ENCODE data around the gene VIPR2.

DNA sequence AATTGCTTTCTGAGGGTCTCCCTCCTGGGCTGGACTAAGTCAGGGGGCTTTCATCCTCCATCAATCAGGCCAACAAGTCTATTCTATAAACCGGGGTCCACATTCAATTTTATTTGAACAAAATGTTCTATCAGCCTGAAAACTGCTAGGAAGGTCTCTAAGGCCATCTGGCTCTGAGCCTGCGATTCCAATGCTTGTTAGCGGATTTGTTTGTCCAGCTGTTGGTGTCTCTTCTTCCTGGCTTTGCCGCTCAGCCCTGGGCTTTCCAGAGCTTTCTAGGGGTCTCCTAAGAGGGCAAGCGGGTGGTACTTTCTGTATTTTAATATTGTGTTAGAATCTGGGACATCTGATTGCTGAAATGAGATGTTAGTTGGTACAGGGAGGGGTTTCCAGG is 136.7 kb downstream of the VIPR2 start:
- TF ChIP-seq EP300 (IDR thresholded peaks at IDR 0.05): no peak
- TF ChIP-seq, protein P1, sequence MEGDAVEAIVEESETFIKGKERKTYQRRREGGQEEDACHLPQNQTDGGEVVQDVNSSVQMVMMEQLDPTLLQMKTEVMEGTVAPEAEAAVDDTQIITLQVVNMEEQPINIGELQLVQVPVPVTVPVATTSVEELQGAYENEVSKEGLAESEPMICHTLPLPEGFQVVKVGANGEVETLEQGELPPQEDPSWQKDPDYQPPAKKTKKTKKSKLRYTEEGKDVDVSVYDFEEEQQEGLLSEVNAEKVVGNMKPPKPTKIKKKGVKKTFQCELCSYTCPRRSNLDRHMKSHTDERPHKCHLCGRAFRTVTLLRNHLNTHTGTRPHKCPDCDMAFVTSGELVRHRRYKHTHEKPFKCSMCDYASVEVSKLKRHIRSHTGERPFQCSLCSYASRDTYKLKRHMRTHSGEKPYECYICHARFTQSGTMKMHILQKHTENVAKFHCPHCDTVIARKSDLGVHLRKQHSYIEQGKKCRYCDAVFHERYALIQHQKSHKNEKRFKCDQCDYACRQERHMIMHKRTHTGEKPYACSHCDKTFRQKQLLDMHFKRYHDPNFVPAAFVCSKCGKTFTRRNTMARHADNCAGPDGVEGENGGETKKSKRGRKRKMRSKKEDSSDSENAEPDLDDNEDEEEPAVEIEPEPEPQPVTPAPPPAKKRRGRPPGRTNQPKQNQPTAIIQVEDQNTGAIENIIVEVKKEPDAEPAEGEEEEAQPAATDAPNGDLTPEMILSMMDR (IDR thresholded peaks at IDR 0.05): no peak
- TF ChIP-seq POLR2A (IDR thresholded peaks at IDR 0.05): no peak
